Heart right ventricle (tissue), 16 donors: ENCODE measurements around the gene GLYR1. TPM values are rescaled to one million over a fixed set of nuclear protein-coding genes. Genes with fewer than 3 reads are reported as not detected.

Experiments
- ATAC-seq, 8 donors: fragments of 200-7000 bp; cut with Tn5 transposase; one replicate each; pipeline ENCODE4 v1.9.1; 2020; ENCODE audit warnings: mild to moderate bottlenecking in 8 of 8, moderate library complexity in 8 of 8, moderate number of reproducible peaks in 1 of 8
- DNase-seq, 2 donors: peaks; one replicate each; pipeline ENCODE4 v3.0.0-alpha.2; 2020
- H3K27ac ChIP-seq, 10 donors: fragments of 200-600 bp; sonication (generic) in 2 of 10; one replicate each; pipeline versions ENCODE4 v1.5.0 to v1.8.0; 2020 to 2022; ENCODE audit warnings: mild to moderate bottlenecking in 3 of 10
- H3K27me3 ChIP-seq, 7 donors: fragments of 200-600 bp; one replicate each; pipeline ENCODE4 v1.8.0; 2021 to 2022; ENCODE audit warnings: mild to moderate bottlenecking in 2 of 7
- H3K36me3 ChIP-seq, 9 donors: fragments of 200-600 bp; sonication (generic) in 1 of 9; one replicate each; pipeline versions ENCODE4 v1.5.0 to v1.8.0; 2020 to 2022; ENCODE audit warnings: mild to moderate bottlenecking in 2 of 9
- H3K4me1 ChIP-seq, 9 donors: fragments of 200-600 bp; sonication (generic) in 1 of 9; one replicate each; pipeline versions ENCODE4 v1.5.0 to v1.8.0; 2020 to 2022; ENCODE audit warnings: mild to moderate bottlenecking in 4 of 9
- H3K4me3 ChIP-seq, 10 donors: fragments of 200-600 bp; sonication (generic) in 2 of 10; one replicate each; pipeline versions ENCODE4 v1.5.0 to v1.8.0; 2020 to 2022; ENCODE audit warnings: mild to moderate bottlenecking in 7 of 10, moderate library complexity in 2 of 10
- H3K9me3 ChIP-seq, 11 donors: fragments of 200-600 bp in 10 of 11; sonication (generic) in 2 of 11; one replicate each; pipeline versions ENCODE4 v1.5.0 to v1.8.0; 2013 to 2022; ENCODE audit warnings: mild to moderate bottlenecking in 2 of 11, control low read depth in 1 of 11, moderate library complexity in 1 of 11
- CTCF ChIP-seq, 9 donors: fragments of 200-600 bp; sonication (generic) in 2 of 9; IDR thresholded peaks; one replicate each; pipeline versions ENCODE4 v1.5.0 to v1.8.0; 2021 to 2022; ENCODE audit warnings: antibody characterized with exemption in 9 of 9, mild to moderate bottlenecking in 5 of 9, moderate library complexity in 1 of 9
- WGBS, 2 donors: extraction: QIAGEN DNeasy Blood & Tissue Kit; methylation state at CpG; one replicate each; pipeline ENCODE4 v1.1.7; 2013; ENCODE audit warnings: inconsistent platforms in 1 of 2; 5-methylcytosine and 5-hydroxymethylcytosine counted together
- intact Hi-C, 10 donors: fragments of 100-400 bp; cut with DNase I; formaldehyde crosslinking; loops; one replicate each; pipeline versions ENCODE4 v1.11.1 to v1.14.2; 2022
- polyA plus RNA-seq, 2 donors: library from polyadenylated mRNA; stranded (reverse); fragments of 200-250 nt; gene quantifications; one replicate each; pipeline ENCODE4 v1.2.3, GENCODE V29; 2013
- total RNA-seq, 10 donors: library from RNA; stranded (reverse); fragmentation: NEBNext Ultra II Directional in 3 of 10; extraction: Animal tissue kit (Norgen Biotek cat#: 25700) in 3 of 10; gene quantifications; one replicate each; pipeline versions ENCODE4 v1.2.1 to v1.2.4, GENCODE V29; 2021 to 2023
- donor health status: Arrhythmogenic right ventricular cardiomyopathy.
- donor health status: ischemic (EF 13 %, LVEDD 7.1; RV severe dilation, severe dysfunction).
- donor health status: healthy with polysubstance abuse.
- donor health status: DM: no; HTN: yes; CAD: no.
- donor health status: DM: no; HTN: no; CAD: no.
- donor health status: ischemic (EF 25% LVEDD 6.9; RV normal size, moderate dysfunction).
- donor health status: ischemic (EF 25% LVEDD 5.7; RV mildly dilated, moderate dysfunction).
- donor health status: healthy.
- donor health status: DM: yes; HTN: yes; CAD: no.
- donor health status: Ischemic cardiomyopathy.
- donor health status: ischemic (EF 35%, LVEDD 5.7; RV mildly dilated, moderate dysfunction).
- donor health status: nonischemic (EF 11% LVEDD 7.7; RV severe dilation, severe dysfunction).
- donor health status: DM: yes; HTN: yes; CAD: no.
- donor health status: PGD.
- donor health status: ischemic (EF 29% LVEDD 5.4; RV normal size, mild dysfunction).
- donor health status: nonischemic (EF 23%, LVEDD 6.1; RV moderate dilation, normal function).

GLYR1 gene
- total and polyA plus RNA-seq, 12 donors, result 36.5 to 105 (median 73.3) TPM

GRCh38 chr16:4831616-4832015, 15.5 kb downstream of the GLYR1 start:
- no peak overlapping the region for H3K4me3 ChIP-seq
- H3K27me3 ChIP-seq, result no peaks in the 10 kb centered on the region
- 95 to 96% methylated on average over 8 of the region's 8 CpGs for WGBS, 2 donors
- ATAC-seq, result no peak
- peaks cover 0 to 100% (median 51%) of the 10 kb centered on the region in 9 donors for H3K36me3 ChIP-seq
- no peak for TF ChIP-seq CTCF (IDR thresholded peaks at IDR 0.05)
- H3K9me3 ChIP-seq, result no peaks in the 10 kb centered on the region
- peaks cover 5 to 72% (median 35%) of the 10 kb centered on the region in 9 donors for H3K4me1 ChIP-seq
- intact Hi-C loops, result no loop called here
- no peak for DNase-seq
- H3K27ac ChIP-seq, result peak overlapping the region in 8 of 10 donors; percentile 81 to 91 (median 84)

- WGBS, 2 donors, result 20 to 55% methylated on average over 7 of the region's 7 CpGs
- peaks cover 5 to 76% (median 36%) of the 10 kb centered on the region in 9 donors for H3K4me1 ChIP-seq
- H3K27ac ChIP-seq, result peak overlapping the region; percentile 38 to 91 (median 84)
- no peak for TF ChIP-seq CTCF (IDR thresholded peaks at IDR 0.05)
- no peaks in the 10 kb centered on the region for H3K27me3 ChIP-seq
- no peak overlapping the region for H3K4me3 ChIP-seq
- ATAC-seq (peak in 6 of 8 donors; percentile 2 to 56 (median 43)), DNase-seq (peak in 1 of 2 donors; percentile 40)
- H3K9me3 ChIP-seq, result no peaks in the 10 kb centered on the region
- intact Hi-C loops, result no loop called here
- peaks cover 0 to 100% (median 59%) of the 10 kb centered on the region in 9 donors for H3K36me3 ChIP-seq
These were observed 16.7 kb downstream of the GLYR1 start for GRCh38 chr16:4830408-4830807.

DNA sequence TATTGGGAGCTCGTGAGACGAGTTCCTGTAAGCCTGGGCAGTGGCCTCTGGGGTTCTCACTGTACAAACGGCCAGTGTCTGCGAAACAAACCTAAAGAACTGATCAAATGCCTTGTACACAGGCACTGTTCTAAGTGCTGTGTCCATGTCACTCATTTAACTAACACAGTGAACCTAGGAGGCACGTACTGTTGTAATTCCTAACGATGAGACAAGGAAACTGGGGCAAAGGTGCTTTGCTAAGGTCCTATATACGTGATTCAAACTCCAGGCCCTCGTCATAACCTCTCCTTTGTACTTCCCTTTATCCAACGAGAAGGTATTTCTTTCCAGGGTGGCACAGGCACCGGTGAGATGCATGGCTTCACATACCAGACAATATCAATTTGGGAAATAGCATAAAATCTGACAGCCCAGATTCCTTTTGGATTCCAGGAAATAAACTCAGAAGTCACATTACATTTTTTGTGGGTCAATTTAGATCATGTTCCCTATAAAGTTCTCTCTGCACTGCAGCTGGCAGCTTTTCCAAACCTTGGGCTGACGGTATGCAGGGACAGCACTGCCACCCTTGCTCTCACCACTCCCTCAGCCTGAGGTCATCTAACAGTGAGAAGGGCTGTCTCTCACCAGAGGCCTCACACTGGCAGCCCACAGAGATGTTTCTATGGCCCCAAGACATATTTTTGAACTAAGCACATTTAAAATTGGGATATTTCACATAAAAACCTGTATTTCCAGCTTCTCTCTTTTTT, 18.3 kb downstream of the GLYR1 start:
- TF ChIP-seq CTCF (IDR thresholded peaks at IDR 0.05), result no peak
- intact Hi-C loops, result no loop called here
- peak overlapping the region; percentile 69 to 91 (median 84) for H3K27ac ChIP-seq
- peak in 7 of 8 donors; percentile 60 to 84 (median 77) for ATAC-seq
- no peaks in the 10 kb centered on the region for H3K9me3 ChIP-seq
- H3K27me3 ChIP-seq, result no peaks in the 10 kb centered on the region
- DNase-seq, result peak; percentile 32 to 58
- no peak overlapping the region for H3K4me3 ChIP-seq
- peaks cover 0 to 100% (median 66%) of the 10 kb centered on the region in 9 donors for H3K36me3 ChIP-seq
- WGBS, 2 donors, result 51 to 72% methylated on average over 11 of the region's 11 CpGs
- H3K4me1 ChIP-seq, result peaks cover 4 to 87% (median 42%) of the 10 kb centered on the region in 9 donors

DNA sequence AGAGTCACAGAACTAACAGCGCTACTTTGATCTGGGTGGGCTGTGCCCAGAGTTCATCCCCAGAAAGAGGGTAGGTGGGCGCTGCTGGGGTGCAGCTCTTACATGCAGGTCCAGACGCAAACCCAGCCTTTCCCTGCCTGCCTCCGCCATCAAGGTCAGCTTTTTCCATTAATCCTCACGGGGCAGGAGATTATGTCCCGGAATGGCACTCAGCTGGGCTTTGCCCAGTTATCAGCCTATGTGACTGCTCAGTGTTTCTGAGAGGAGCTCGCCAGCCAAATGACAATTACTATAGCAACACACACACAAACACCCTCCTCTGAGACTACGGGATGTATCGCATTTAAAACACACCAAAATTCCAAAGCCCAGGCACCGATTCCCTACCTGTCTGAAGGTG, 20.1 kb downstream of the GLYR1 start:
- 58 to 68% methylated on average over 10 of the region's 10 CpGs for WGBS, 2 donors
- Histone ChIP-seq H3K36me3 (peaks cover 0 to 100% (median 70%) of the 10 kb centered on the region in 9 donors), H3K27ac (peak overlapping the region; percentile 69 to 91 (median 84)), H3K4me3 (no peak overlapping the region), H3K27me3 (no peaks in the 10 kb centered on the region), H3K9me3 (no peaks in the 10 kb centered on the region), H3K4me1 (peaks cover 0 to 80% (median 36%) of the 10 kb centered on the region in 9 donors)
- DNase-seq, result peak in 1 of 2 donors; percentile 63
- intact Hi-C loops, result no loop called here
- ATAC-seq, result peak; percentile 65 to 87 (median 78)
- TF ChIP-seq CTCF (IDR thresholded peaks at IDR 0.05), result no peak
